ENCODE data around the gene RAB11FIP4.

The RAB11FIP4 gene

GRCh38 chr17:31488982-31489294 is 97.5 kb downstream of the RAB11FIP4 start:
- FAIRE-seq, result no peak
- TF ChIP-seq CTCF (IDR thresholded peaks at IDR 0.05; ENCODE audit: insufficient read depth, missing control alignments), result no peak

GRCh38 chr17:31489295-31490018 is 98.0 kb downstream of the RAB11FIP4 start:
- TF ChIP-seq CTCF (IDR thresholded peaks at IDR 0.05; ENCODE audit: insufficient read depth, missing control alignments), result no peak
- FAIRE-seq, result no peak
- no peak for DNase-seq (ENCODE audit: insufficient read length, low spot score)

More at GRCh38 chr17:31488982-31489294, 97.5 kb downstream of the RAB11FIP4 start:
- no peak for DNase-seq (ENCODE audit: insufficient read length, low spot score)

GRCh38 chr17:31490019-31490650 is 98.7 kb downstream of the RAB11FIP4 start:
- DNase-seq (ENCODE audit: insufficient read length, low spot score) (no peak), FAIRE-seq (no peak)
- no peak for TF ChIP-seq CTCF (IDR thresholded peaks at IDR 0.05; ENCODE audit: insufficient read depth, missing control alignments)

GRCh38 chr17:31490671-31491375 is 99.3 kb downstream of the RAB11FIP4 start:
- no peak for TF ChIP-seq CTCF (IDR thresholded peaks at IDR 0.05; ENCODE audit: insufficient read depth, missing control alignments)
- FAIRE-seq, result no peak
- no peak for DNase-seq (ENCODE audit: insufficient read length, low spot score)

DNA sequence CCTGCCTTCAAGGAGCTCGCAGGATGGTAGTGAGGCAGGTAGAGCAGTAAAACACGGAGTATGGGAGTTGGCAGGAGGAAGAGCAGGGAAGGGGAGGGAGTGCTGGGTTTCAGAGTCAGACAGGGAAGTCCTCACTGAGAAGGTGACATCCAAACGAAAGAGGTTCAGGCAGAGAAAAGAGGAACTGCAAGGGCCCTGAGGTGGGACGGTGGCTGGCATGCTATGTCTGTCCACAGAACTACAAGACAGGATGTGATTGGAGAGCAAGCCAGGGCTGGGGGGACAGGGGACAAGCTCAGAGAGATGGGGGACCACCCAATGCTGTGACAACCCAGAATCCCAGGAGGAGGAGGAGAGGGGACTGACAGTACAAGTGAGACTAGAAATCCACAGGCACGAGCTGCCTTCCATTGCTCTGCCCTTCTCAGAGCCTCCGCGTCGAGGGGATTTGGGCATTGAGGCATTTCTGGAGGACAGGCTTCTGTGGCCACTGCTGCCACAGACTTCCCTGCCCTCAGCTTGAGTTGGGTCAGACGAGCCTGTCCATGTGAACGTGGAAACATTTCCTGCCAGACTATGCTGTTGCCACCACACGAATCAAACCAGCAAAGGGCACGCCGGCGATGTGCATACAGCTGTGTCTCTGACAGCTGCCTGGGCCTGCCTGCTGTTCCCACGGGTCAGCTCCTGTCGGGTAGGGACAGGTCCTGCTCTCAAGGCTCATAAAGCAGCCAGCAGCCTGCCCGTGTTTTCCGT is 100.1 kb downstream of the RAB11FIP4 start:
- TF ChIP-seq CTCF (IDR thresholded peaks at IDR 0.05; ENCODE audit: insufficient read depth, missing control alignments), result no peak
- DNase-seq (ENCODE audit: insufficient read length, low spot score) (no peak), FAIRE-seq (no peak)

DNA sequence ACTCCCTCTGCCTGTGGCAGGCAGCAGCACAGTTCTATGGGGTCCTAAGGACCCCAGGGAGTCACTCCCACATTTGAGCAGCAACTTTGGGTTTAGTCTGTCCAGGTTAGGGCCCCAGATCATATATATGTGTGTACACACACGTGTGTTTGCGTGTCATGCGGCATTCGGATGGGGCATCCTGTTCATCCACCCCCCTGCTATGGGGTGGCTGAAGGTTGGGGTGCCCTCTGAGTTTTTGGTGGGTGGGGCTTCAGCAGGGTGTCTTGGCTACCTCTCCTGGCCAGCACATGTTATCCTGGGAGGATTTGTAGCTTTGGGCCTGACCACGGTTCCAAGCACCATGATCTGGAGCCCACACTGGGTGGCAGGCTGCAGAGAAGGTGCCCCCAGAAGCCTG is 100.7 kb downstream of the RAB11FIP4 start:
- FAIRE-seq (no peak), DNase-seq (ENCODE audit: insufficient read length, low spot score) (no peak)
- no peak for TF ChIP-seq CTCF (IDR thresholded peaks at IDR 0.05; ENCODE audit: insufficient read depth, missing control alignments)
